ENCODE data around the gene EMC8. TPM values are rescaled to one million over a fixed set of nuclear protein-coding genes. Genes with fewer than 3 reads are reported as not detected.
"Not testable (repeated sequence)": the region's sequence is repeated elsewhere in the genome, so short reads cannot be mapped to it uniquely, and the experiment has no call there.

The EMC8 gene
- total RNA-seq = 25.4 TPM
- long read RNA-seq, transcript EMC8-201 (5 exons, 1,962 nt) = major isoform, 78 of 90 reads
- long read RNA-seq, transcript EMC8-202 (4 exons, 1,935 nt) = minor isoform, 6 of 90 reads
- long read RNA-seq, partial matches to known transcripts = 0 of 90 reads
- long read RNA-seq, other reads (novel, unspliced or antisense) = 4 of 90 reads

DNA sequence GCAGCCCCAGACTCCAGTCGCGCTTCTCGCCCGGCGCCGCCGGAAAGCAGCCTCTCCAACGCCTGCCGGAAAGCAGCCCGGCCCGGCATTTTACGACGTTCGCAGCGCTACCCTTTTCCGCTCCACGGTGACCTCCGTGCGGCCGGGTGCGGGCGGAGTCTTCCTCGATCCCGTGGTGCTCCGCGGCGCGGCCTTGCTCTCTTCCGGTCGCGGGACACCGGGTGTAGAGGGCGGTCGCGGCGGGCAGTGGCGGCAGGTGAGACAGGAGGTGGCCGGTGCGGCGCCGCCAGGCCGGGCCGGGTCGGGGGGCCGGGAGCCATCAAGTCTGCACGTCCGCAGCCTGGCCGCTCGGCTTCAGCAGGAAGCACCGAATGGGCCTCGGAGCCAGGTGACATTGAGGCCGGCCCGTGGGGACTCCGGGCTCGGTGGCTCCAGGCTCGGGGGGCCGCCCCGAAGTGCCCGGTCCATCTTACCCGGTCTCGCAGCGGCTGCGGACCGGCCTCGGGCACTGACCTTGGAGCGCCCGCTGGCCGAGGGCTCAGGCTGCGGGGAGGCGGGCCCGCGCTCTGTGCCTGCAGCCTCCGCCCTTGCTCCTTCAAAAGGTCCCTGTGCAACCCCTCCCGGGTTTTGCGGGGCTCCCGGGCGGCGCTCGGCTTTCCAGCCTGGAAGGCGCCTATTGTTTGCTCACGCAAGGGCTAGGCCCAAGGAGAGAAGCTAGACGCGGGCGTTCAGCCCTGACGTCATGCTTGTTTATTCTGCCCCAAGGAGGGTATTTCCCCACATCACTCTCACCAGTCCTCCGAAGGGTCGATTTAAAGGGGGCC is at the start of gene EMC8, which contains the start of gene COX4I1:
Gene EMC8 (minus strand): TSS at position 48 of the 824 bp plus-strand sequence. CDS start 249 bp downstream, outside the sequence.
Gene COX4I1 (plus strand): TSS at position 199 of the 824 bp plus-strand sequence. CDS start 1,511 bp downstream, outside the sequence.
- ATAC-seq (peak; percentile 98), DNase-seq (peak; percentile 98)
- intact Hi-C loops (cut with micrococcal nuclease) = no loop called here

DNA sequence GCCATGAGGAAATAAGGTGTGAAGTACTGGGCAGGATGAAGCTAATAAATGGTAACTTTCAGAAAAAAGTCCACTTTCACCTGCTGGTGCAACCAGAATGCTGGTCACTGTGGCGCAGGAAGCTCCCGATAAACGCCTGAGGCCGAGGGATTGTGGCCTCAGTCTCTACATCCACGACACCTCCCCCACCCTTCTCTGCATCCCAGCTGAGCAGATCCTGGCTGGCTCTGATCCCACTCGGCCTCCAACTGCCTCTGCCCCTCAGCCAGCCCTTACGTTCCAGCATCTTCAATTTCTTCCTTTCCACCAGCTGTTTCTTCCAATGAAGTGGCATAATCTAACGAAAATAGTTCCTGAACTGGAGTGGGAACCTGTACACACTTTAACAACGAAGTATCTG is 49.6 kb upstream of the EMC8 start:
- intact Hi-C loops (cut with micrococcal nuclease) = no loop called here
- DNase-seq (no peak), ATAC-seq (no peak)

DNA sequence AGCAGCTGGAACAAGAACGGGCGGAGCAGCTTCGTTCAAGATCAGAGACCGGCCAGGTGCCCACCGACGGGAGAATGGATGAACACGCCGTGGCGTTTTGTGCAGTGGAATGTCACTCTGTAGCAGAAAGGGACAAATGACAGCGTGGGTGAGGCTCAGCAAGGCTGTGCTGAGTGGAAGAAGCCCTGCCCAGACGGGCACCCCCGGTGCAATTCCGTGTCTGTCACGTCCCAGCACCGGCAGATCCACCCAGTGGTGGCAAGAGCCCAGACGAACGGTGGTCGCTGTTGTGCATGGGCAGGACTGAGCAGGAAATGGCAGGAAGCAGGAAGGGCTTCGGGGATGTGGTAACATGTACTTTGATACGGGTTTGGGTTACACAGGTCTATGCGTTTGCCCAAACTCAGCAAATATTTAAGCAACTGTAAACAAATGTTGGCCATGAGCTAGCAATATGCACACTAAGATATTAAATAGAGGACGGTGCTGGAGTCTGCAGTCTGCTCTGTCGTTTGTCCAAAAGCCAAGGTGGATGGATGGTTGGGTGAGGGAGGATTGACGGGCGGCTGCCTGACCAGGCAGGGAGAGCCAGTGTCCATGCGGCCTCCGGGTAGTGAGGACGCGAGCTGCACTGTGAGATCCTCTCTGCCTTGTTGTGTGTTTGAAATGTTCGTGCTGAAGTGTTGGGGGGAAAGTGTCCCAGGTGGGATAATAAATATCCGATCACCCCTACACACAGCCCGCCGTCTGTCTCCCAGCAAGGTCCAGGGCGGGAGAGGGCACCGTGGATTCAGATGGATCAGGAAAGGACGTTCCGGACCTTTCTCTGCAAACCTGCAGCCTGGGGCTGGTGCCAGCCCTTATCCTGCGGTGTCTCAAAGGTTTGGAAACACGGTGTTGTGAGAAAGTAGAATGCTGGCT is 48.6 kb upstream of the EMC8 start:
- no peak for DNase-seq
- no peak for ATAC-seq
- intact Hi-C loops (cut with micrococcal nuclease) = no loop called here

DNA sequence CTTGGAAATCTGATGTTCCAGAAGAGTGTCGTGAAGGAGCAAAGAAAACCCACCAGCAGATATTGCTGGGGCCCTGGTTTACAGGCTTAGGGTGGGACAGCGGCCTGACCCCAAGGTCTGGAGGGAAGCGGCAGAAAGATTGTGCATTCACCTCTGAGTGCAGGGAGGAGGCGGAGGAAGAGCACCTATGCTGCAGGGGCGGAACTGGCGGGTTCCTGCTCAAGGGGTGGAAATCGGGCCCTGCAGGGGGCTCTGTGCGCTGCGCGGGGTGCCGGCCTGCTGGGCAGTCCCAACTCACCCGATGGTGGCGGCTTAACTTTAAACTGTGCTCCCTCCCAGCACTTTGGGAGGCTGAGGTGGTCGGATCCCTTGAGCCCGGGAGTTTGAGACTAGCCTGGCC is 47.7 kb upstream of the EMC8 start:
- intact Hi-C loops (cut with micrococcal nuclease) = no loop called here
- no peak for ATAC-seq
- DNase-seq = no peak

DNA sequence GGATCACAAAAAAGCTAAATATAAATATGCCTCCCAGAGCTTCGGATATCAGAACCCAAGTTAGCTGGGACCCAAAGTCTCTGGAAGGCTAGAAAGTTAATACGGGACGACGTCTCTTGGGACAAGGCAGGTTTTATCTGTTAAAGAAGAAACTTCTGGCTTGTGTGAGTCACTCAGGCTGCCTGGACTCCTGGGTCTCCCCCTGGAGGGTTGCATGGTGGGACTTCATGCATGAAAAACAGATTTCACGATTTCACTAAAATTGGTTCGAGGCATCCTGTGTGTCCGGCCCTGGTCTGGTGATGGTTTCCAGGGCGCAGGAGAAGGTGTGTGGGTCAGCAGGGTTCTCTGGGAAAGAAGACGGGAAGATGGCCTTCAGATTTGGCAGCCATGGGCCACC is 47.1 kb upstream of the EMC8 start:
- DNase-seq (no peak), ATAC-seq (no peak)
- intact Hi-C loops (cut with micrococcal nuclease) = no loop called here

DNA sequence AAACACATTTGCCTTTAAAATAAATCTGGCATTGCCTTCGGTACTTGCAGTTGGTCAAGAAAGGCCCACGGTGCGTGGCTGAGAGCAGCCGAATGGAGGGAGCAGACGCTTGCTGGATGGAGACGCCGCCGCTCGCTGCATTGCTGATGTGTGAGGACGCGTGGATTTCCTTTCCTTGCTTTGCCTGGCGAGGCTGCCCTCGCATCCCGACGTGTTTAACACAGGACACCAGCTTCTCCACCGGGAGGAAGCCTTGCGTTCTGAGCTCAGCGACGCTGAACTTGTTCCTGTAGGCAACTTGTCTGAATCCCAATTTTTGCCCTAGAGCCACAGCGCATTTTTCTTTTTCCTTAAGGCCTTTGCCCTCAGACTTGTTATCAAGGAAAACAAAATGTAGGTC is 45.9 kb upstream of the EMC8 start:
- intact Hi-C loops (cut with micrococcal nuclease) = no loop called here
- DNase-seq = no peak
- no peak for ATAC-seq

DNA sequence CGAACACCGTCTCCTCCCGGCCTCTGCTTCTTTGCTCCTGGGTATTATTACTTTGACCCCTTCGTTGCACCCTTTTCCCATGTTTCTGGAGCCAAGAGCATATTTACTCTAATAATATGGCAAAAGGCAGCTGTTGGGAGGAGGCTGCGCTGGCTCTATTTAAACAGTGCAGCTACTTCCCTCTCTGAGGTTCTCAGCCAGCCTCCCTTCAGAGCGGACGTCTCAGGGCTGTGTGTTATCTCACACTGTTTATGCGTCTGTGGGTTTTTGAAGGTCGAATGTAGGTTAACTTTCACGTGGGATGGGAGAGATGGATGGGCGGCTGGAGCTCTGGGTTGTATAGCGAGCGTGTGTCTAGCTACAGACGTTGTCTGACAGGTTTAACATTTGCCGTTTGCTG is 45.4 kb upstream of the EMC8 start:
- DNase-seq = no peak
- no peak for ATAC-seq
- intact Hi-C loops (cut with micrococcal nuclease) = no loop called here

DNA sequence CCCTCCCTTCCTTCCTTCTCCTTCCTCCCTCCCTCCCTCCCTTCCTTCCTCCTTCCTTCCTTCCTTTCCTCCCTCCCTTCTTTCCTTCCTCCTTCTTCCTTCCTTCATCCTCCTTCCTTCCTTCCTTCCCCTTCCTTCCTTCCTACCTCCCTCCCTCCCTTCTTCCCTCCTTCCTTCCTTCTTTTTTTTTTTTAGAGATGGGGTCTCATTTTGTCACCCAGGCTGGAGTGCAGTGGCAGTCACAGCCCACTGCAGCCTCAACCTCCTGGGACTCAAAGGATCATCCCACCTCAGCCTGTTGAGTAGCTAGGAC is 44.8 kb upstream of the EMC8 start:
- DNase-seq (no peak), ATAC-seq (no peak)
- intact Hi-C loops (cut with micrococcal nuclease) = no loop called here

DNA sequence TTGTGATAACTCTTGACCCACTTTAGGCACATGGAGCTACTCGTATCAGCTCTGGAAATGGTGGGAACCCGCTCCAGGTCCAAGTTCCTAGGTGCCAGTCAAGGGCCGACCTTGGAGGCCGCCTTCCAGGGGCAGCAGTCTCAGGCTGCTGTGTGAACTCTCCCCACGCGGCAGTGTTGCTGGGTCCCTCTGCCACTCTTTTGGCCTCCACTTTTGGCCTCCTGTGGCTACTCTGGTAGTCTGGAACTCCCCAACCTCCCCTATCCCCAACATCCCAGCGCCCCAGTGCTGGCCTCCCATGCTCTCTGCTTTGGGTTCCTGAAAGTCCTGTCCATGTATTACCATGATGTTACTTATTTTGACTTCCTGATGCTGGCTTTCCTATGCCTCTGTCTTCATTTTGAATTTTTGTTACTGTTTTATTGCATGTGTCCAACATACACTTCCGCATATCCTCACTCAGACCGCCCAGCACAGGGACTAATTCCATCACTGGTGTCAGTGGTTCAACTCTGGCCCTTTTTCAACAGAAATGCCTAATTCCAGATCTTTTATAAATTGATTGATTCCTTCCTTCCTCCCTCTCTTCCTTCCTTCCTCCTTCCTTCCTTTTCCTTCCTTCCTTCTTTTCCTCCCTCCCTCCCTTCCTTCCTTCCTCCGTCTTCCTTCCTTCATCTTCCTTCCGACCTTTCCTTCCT is 44.3 kb upstream of the EMC8 start:
- ATAC-seq (no peak), DNase-seq (no peak)
- intact Hi-C loops (cut with micrococcal nuclease) = no loop called here

DNA sequence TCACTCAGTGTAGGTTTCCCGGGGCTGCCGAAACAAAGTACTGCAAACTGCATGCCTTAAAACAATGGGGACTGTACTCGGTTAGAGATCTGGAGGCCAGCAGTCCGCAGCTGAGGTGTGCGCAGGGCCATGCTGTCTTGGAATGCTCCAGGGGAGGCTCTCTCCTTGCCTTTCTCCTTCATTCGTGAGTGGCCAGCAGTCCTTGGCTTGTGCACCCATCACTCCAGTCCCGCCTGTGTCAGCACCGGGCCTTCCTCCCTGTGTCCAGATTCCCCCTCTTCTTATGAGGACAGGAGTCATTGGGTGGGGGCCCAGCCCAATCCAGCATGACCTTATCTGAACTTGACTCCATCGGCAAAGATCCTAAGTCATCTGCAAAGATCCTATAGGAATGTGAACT is 43.5 kb upstream of the EMC8 start:
- ATAC-seq (no peak), DNase-seq (no peak)
- intact Hi-C loops (cut with micrococcal nuclease) = no loop called here

DNA sequence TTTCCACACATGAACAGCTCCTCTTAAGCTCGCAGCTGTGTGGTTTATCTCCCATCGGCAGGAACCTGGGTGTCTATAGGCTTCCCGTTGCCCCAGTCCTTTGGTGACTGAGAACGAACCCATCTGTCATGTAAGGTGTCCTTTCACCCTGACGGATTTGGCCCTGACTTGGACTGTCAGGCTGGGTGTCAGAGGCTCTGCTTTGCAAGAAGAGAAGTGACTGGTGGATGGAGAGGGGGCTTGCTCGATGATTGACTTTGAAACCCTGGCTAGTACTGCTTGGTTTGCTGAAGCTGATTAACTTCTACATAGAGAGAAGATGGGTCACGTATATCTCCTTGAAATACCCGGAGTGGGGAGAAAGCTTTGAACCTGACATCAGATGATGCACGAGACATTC is 43.1 kb upstream of the EMC8 start:
- DNase-seq = no peak
- intact Hi-C loops (cut with micrococcal nuclease) = no loop called here
- ATAC-seq = no peak

DNA sequence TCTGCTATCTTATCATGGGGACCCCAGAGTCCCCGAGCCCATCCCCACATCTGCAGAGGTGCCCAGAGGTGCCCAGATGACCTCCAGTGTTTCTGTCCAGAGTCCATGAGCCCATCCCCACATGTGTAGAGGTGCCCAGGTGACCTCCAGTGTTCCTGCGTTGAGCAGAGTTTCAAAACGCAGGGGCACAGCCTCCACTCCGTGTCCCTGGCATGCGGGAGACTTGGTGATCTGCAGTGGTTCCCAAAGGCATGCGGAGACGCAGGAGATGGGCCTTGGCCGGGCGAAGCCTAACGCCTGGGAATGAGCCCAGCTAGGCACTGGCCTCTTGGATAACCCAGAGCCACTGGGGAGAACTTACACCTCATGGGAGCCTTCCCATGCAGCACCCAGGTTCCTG is 41.5 kb upstream of the EMC8 start:
- intact Hi-C loops (cut with micrococcal nuclease) = no loop called here
- DNase-seq = no peak

DNA sequence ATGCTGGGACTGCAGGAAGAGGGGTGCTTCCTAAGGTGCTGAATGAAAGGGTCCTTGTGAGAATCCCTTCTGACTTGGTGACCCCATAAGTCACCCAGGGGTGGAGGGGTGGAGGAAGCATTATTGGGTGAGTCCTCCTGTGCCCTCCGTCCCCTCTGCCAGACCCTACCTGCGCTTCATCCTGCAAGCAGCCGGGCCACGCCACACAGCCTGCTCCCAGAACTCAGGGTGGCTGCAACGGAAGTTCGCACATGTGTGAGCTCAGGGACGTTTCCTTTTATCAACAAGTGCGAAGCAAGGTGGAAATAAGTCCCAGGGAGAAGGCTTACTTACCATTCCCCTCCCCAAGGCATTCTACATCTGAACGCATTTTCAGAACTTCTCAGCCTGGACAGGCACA is 41.1 kb upstream of the EMC8 start:
- intact Hi-C loops (cut with micrococcal nuclease) = no loop called here
- ATAC-seq (no peak), DNase-seq (no peak)

More for the DNA sequence above, 41.5 kb upstream of the EMC8 start:
- no peak for ATAC-seq

DNA sequence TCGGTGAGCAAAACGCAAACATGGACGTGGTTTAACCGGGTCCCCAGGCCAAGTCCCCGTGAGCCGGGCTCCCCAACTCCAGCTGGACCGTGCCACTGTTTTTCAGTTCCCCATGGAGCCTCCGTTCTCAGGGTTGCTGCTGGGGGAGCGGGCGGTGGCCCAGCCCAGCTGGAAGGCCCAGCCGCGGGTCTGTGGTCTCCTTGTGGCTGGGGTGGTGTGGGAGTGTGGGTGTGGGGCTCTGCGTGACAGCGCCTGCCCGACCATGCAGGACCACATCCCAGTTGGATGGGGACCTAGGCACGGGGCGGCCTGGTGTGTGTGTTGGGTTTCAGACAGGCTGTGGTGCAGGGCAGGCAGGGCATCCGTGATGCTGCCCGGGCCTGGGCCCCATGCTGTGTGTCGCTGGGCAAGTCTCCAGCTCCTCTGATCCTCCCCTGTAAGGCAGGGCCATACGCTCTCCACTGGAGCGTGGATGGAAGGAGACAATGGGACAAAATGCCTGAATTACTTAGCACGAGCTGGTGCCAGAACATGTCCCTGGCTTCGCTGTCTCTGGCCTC is 40.4 kb upstream of the EMC8 start:
- ATAC-seq (no peak), DNase-seq (no peak)
- intact Hi-C loops (cut with micrococcal nuclease) = no loop called here

DNA sequence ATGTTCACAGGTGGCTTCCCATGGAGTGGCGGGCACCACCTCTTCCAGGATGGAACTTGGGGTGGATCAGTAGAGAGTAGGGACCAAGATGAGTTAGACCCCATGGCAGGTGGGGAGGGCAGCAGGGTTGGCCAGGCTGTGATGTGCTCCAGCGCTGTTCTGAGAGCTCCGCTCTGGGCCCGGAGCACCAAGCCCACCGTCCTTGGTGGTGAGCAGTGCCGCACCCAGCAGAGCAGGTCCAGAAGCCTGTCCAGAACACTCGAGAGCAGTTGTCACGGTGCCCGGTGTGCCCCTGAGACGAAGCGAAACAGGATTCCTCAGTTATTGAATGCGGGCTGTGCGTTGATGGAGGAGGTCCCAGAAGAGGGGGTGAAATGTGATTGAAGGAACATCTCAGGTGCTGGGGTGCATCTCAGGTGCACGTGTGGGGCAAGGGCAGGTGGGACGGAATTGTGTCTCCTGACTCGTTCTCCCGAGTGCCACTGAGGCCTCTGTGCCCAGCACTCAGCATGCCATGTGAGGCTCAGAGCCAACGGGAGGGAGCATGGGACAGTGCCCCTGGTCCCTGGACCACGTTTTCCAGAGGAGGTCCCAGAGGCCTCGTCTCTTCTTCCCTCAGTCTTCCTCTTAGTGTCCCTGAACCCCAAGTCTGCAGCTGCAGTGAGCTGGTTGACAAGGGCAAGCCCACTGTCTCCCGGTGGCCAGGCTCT is 39.7 kb upstream of the EMC8 start:
- no peak for DNase-seq
- no peak for ATAC-seq
- intact Hi-C loops (cut with micrococcal nuclease) = no loop called here

DNA sequence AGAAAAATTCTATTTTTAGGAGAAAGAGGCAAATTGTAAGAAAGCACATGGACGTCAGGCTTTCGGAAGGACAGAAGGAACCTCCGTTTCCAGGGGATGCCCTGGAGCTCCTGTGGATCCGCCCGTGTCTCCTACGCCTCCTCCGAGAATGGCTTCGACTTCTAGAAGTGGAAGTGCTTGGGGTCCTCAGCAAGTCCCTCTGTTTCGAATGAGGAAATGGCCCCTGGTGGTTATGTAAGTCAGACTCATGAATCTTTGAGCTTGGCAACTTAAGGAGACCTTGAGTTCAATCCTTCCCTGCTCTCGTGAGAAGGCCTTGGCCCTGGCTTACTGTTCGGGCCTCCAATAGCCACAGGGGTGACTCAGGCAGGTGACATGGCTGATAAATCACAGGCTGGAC is 39.0 kb upstream of the EMC8 start:
- intact Hi-C loops (cut with micrococcal nuclease) = no loop called here
- ATAC-seq (no peak), DNase-seq (no peak)

DNA sequence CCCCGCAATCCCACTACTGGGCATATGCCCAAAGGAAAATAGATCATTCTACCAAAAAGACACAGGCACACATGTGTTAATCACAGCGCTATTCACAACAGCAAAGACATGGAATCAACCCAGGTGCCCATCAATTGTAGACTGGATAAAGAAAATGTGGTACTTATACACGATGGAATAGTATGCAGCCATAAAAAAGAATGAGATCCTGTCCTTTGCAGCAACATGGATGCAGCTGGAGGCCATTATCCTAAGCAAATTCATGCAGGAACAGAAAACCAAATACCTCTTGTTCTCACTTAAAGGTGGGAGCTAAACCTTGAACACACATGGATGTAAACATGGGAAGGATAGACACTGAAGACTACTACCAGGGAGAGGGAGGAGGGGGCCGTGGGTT is 38.3 kb upstream of the EMC8 start:
- ATAC-seq; intact Hi-C loops (cut with micrococcal nuclease); DNase-seq: not testable (repeated sequence)

DNA sequence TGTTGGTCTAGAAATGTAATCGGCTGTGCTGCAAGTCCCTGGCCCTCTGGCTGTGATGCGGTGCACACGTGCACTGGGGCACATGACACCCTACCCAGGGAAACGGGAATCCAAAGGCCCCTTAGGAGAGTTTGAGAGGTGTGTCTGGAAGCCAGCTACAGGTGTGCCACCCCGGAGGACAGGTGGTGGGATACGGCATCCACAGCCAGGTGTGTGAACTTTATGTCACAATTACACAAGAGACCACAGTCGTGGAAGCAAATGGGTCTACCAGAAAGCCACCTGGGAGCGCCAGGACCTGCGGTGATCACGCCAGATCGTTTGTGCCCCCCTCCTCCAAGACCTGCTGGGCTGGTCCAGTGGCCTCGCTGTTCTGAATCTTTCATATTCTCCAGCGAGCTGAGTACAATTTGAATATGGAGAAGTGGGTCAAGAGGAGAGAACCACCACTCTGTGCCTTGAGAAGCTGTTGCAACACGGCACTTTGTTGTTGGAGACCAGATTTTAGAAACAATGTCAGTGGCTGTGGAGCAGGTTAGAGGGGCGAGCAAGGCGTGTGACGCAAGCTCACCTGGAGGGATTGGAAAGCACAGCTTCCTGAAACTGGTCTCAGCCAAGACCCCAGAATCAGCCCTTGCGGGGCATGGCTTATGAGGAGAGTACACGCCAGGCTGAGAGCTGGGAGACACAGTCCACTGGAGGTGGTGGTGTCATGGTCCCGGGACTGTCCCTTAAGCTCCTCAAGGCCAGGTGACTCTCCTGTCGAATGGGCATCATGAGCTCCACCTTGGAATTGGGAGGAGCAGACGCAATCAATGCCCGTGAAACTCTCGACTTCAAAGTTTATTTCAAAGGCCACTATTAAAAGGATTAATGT is 37.6 kb upstream of the EMC8 start:
- intact Hi-C loops (cut with micrococcal nuclease) = no loop called here
- no peak for DNase-seq
- ATAC-seq = no peak

All from left ventricle myocardium superior (tissue), 1 donor.